Gastrocnemius medialis (tissue), 4 donors: Measurements from ENCODE around the gene TMEM198. TPM values are rescaled to one million over a fixed set of nuclear protein-coding genes. Genes with fewer than 3 reads are reported as not detected.

Experiments used
- ATAC-seq, 2 donors: fragments of 150-250 bp; one replicate each; pipeline ENCODE4 v1.9.1; 2016
- DNase-seq, 2 donors: peaks; one replicate each; pipeline ENCODE4 v3.0.0-alpha.2; 2019
- H3K27ac ChIP-seq, 4 donors: fragments of 200-600 bp; sonication (generic); 1 replicate in 1 of 4; 2 replicates in 3 of 4; pipeline ENCODE4 v1.5.1; 2016 to 2018; ENCODE audit warnings: mild to moderate bottlenecking in 2 of 4, moderate library complexity in 1 of 4
- H3K27me3 ChIP-seq, 3 donors: fragments of 200-600 bp; sonication (generic) in 2 of 3; 1 replicate in 1 of 3; 2 replicates in 2 of 3; pipeline versions ENCODE4 v1.5.1 to v1.6.0; 2016 to 2019; ENCODE audit warnings: mild to moderate bottlenecking in 1 of 3, moderate library complexity in 1 of 3
- H3K36me3 ChIP-seq, 2 donors: fragments of 200-600 bp; sonication (generic) in 1 of 2; one replicate each; pipeline ENCODE4 v1.5.1; 2017 to 2018
- H3K4me1 ChIP-seq, 2 donors: fragments of 200-600 bp; sonication (generic) in 1 of 2; one replicate each; pipeline ENCODE4 v1.5.1; 2016 to 2017; ENCODE audit warnings: mild to moderate bottlenecking in 2 of 2
- H3K4me3 ChIP-seq, 4 donors: fragments of 200-600 bp; sonication (generic) in 3 of 4; 1 replicate in 1 of 4; 2 replicates in 3 of 4; pipeline ENCODE4 v1.5.1; 2016 to 2019; ENCODE audit warnings: mild to moderate bottlenecking in 2 of 4
- H3K9me3 ChIP-seq, 3 donors: fragments of 200-600 bp; sonication (generic) in 2 of 3; 1 replicate in 1 of 3; 2 replicates in 2 of 3; pipeline ENCODE4 v1.5.1; 2016 to 2019
- CTCF ChIP-seq, 5 experiments: fragments of 450-650 bp in 3 of 5; fragments of 200-600 bp in 2 of 5; sonication (generic) in 2 of 5; IDR thresholded peaks in 4 of 5; conservative IDR thresholded peaks in 1 of 5; 1 replicate in 4 of 5; 2 replicates in 1 of 5; pipeline ENCODE4 v1.5.1; 2016 to 2019; ENCODE audit warnings: antibody characterized with exemption in 5 of 5, mild to moderate bottlenecking in 3 of 5, moderate library complexity in 3 of 5
- POLR2A ChIP-seq, 2 donors: fragments of 450-650 bp; IDR thresholded peaks; one replicate each; pipeline ENCODE4 v1.6.1; 2017; ENCODE audit warnings: antibody characterized with exemption in 2 of 2, mild to moderate bottlenecking in 2 of 2, moderate library complexity in 2 of 2
- in situ Hi-C, 4 donors: fragments of 200-750 bp; cut with MboI; loops; one replicate each; pipeline versions ENCODE4 v1.15.0 to v1.8.0; 2017; ENCODE audit warnings: low sequenced_read_pairs in 4 of 4
- intact Hi-C: fragments of 100-400 bp; cut with DNase I; formaldehyde crosslinking; loops from one replicate; pipeline ENCODE4 v1.15.1; 2023; ENCODE audit warnings: low total_unique reads
- total RNA-seq, 4 donors: library from RNA; depleted of rRNA; stranded (reverse); fragments of >200 nt; gene quantifications; one replicate each; pipeline versions ENCODE4 v1.1.0 to v1.2.3, GENCODE V29; 2016

Gene TMEM198
- total RNA-seq, 4 donors from 2014 or later: 0.87 to 6.7 (median 3.3) TPM

DNA sequence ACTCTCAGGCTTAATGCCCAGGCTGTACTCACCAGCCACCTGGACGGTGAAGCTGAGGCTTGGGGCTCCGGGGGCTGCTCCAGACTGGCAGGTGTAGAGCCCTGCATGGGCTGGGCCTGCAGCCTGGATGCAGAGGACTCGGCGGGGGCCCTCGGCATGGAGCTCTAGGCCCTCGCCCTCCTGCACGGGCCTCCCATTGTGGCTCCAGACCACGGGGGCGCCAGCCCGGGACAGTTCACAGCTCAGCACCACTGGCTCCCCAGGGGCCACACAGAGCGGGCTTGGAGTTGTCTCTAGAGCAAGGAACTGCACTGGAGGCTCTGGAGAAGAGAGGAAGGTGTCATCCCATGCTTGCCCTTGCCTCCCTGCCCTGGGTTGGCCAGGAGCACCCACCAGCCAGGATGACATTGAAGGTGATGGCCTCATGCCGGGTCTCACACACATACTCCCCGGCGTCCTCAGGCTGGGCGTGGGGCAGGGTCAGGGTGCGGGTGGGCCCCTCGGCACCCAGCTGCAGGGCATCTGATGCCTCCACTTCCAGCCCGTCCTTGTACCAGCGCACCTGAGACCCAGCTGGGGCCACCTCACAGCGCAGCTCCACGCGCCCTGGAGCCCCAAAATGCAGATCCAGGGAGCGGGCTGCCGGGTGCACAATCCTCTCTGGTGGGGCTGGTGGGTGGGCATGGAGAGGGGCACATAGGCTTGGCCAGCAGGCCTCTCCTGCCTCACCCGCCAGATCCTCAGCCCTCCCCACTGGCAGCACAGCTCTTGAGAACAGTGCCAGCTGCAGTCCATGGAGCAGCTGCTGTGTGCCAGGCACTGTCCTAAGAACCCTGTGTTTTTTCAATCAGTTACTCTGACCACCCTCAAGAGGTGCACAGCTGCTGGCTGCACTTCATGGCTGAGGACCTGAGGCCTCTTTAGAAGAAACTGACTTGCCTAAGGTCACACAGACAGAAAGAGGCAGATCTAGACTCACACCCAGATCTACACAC lies 14.3 kb downstream of the TMEM198 start:
- Histone ChIP-seq H3K4me1 (peaks cover under 1 to 2% of the 10 kb centered on the region in 2 donors), H3K36me3 (peaks cover 0 to 28% of the 10 kb centered on the region in 2 donors), H3K9me3 (no peaks in the 10 kb centered on the region), H3K27ac (no peak overlapping the region), H3K4me3 (no peak overlapping the region), H3K27me3 (no peaks in the 10 kb centered on the region)
- in situ Hi-C loops: no loop called here
- intact Hi-C loops: no loop called here
- ATAC-seq (no peak), DNase-seq (no peak)
- TF ChIP-seq CTCF (IDR thresholded peaks at IDR 0.05 in 4 of 5, conservative IDR thresholded peaks at IDR 0.05 in 1 of 5): no peak
- TF ChIP-seq POLR2A (IDR thresholded peaks at IDR 0.05): no peak

- Histone ChIP-seq H3K27me3 (no peaks in the 10 kb centered on the region), H3K36me3 (peaks cover 0 to 41% of the 10 kb centered on the region in 2 donors), H3K27ac (no peak overlapping the region), H3K9me3 (no peaks in the 10 kb centered on the region), H3K4me3 (no peak overlapping the region), H3K4me1 (no peaks in the 10 kb centered on the region)
- no peak for DNase-seq
- in situ Hi-C loops (no loop called here), intact Hi-C loops (no loop called here)
- no peak for TF ChIP-seq CTCF (IDR thresholded peaks at IDR 0.05 in 4 of 5, conservative IDR thresholded peaks at IDR 0.05 in 1 of 5)
- ATAC-seq: no peak
These were observed 15.5 kb downstream of the TMEM198 start for GRCh38 chr2:219559156-219559915.

DNA sequence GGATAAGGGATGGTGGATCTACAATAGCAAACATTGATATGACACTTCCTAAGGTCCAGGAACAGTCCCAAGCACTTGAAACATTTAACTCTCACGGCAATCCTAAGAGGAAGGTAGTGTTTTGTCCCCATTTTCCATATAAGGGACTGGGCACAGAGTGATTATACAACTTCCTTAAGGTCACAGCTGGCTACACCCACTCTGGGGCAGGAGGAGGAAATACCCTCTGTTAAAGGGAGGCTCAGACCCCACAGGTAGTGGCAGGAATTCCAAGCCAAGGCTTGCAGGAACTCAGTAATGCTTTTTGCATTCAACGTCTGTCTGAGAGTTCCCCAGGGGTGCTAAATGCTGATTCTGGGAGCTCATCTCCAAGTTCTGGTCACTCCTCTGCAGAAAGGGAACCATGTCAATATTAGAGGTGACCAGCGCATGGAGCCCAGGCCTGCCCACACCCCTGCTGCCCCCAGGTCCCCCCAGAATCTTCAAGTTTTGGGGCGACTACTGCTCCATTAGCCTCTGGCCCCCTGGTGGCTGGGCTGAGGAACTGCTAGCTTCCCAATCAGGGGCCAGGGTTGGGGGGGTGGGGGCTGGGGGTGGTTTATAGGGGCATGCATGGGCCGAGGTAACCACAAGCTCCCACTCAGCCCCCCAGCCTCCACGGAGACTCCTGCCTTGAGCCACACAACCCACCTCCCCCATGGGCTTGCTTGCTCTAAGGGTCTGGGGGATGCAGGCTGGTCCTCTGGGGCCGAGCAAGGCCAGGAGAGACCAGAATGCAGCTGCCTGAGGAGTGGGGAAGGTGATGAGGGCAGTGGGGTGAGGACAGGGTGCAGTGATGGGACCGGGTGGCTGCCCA lies 16.4 kb downstream of the TMEM198 start:
- no peak for ATAC-seq
- Histone ChIP-seq H3K36me3 (peaks cover 0 to 43% of the 10 kb centered on the region in 2 donors), H3K4me3 (no peak overlapping the region), H3K27me3 (no peaks in the 10 kb centered on the region), H3K27ac (no peak overlapping the region), H3K9me3 (no peaks in the 10 kb centered on the region), H3K4me1 (no peaks in the 10 kb centered on the region)
- in situ Hi-C loops: no loop called here
- intact Hi-C loops: no loop called here
- no peak for DNase-seq
- peak in 4 of 5 experiments; percentile 24 to 76 (median 54) for TF ChIP-seq CTCF (IDR thresholded peaks at IDR 0.05 in 4 of 5, conservative IDR thresholded peaks at IDR 0.05 in 1 of 5)
- no peak for TF ChIP-seq POLR2A (IDR thresholded peaks at IDR 0.05)

DNA sequence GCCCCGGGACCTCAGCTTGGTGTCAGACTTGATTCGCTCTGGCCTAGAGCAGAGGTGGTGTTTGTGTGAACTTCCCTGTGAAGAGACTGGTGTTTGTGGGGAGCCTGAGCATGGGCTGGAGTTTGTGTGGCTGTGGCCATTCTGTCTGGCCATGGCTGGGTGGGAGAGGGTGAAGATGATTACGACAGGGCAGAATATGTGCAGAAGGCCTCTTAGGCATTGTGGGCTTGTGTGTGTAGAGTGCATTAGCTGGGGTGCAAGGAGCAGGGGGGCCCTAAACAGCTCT lies 17.0 kb downstream of the TMEM198 start:
- Histone ChIP-seq H3K4me3 (no peak overlapping the region), H3K9me3 (no peaks in the 10 kb centered on the region), H3K27me3 (no peaks in the 10 kb centered on the region), H3K36me3 (peaks cover 0 to 43% of the 10 kb centered on the region in 2 donors), H3K4me1 (no peaks in the 10 kb centered on the region), H3K27ac (no peak overlapping the region)
- DNase-seq: no peak
- TF ChIP-seq CTCF (IDR thresholded peaks at IDR 0.05 in 4 of 5, conservative IDR thresholded peaks at IDR 0.05 in 1 of 5): no peak
- TF ChIP-seq POLR2A (IDR thresholded peaks at IDR 0.05): no peak
- ATAC-seq: no peak
- in situ Hi-C loops: no loop called here
- intact Hi-C loops: no loop called here
